K562 (cell line): ENCODE results near the gene RINL. TPM values are rescaled to one million over a fixed set of nuclear protein-coding genes. Genes with fewer than 3 reads are reported as not detected.

Experiments used
- CBFB ChIP-seq: sonication (generic); formaldehyde crosslinking; IDR thresholded peaks from 2 replicates; pipeline ENCODE4 v1.4.0; 2020; ENCODE audit warnings: mild to moderate bottlenecking, missing genetic modification reagents
- E2F4 ChIP-seq: sonication (generic); formaldehyde crosslinking; IDR thresholded peaks from 2 replicates; pipeline ENCODE4 v1.8.0; 2022; ENCODE audit warnings: mild to moderate bottlenecking, low read depth, missing genetic modification reagents
- HDAC6 ChIP-seq: IDR thresholded peaks from 2 replicates; pipeline ENCODE4 v1.6.1; 2012; ENCODE audit warnings: low read depth, mild to moderate bottlenecking, control low read depth, inconsistent platforms, low read length, moderate library complexity
- JUNB ChIP-seq: fragments of 450-650 bp; formaldehyde crosslinking; conservative IDR thresholded peaks from 2 replicates; pipeline ENCODE4 v1.4.0; 2020; ENCODE audit warnings: mild to moderate bottlenecking
- MIER1 ChIP-seq: fragments of 450-650 bp; IDR thresholded peaks from 2 replicates; pipeline ENCODE4 v1.6.1; 2016; ENCODE audit warnings: antibody characterized with exemption, mild to moderate bottlenecking, low read depth
- NCOR1 ChIP-seq: fragments of 450-650 bp; IDR thresholded peaks from 2 replicates; pipeline ENCODE4 v1.6.1; 2016; ENCODE audit warnings: mild to moderate bottlenecking, moderate library complexity
- NR3C1 ChIP-seq: sonication (generic); formaldehyde crosslinking; IDR thresholded peaks from 2 replicates; pipeline ENCODE4 v1.8.1; 2022; ENCODE audit warnings: missing genetic modification reagents
- RBM15 ChIP-seq: fragments of 200-400 bp; formaldehyde crosslinking; IDR thresholded peaks from 2 replicates; pipeline ENCODE4 v1.6.1; 2018; ENCODE audit warnings: mild to moderate bottlenecking, low read length, moderate library complexity; ENCODE audit not compliant: insufficient read depth
- RBM25 ChIP-seq: fragments of 200-400 bp; formaldehyde crosslinking; IDR thresholded peaks from 2 replicates; pipeline ENCODE4 v1.6.1; 2018; ENCODE audit warnings: low read length, low read depth, moderate library complexity; ENCODE audit not compliant: severe bottlenecking
- REST ChIP-seq, 2 experiments: fragments of 450-650 bp; formaldehyde crosslinking in 1 of 2; IDR thresholded peaks; 2 replicates each; pipeline versions ENCODE4 v1.4.0 to v1.6.1; 2014 to 2020; ENCODE audit warnings: mild to moderate bottlenecking in 2 of 2, borderline replicate concordance in 1 of 2, low read depth in 1 of 2
- SIX5 ChIP-seq, 2 experiments: IDR thresholded peaks; 2 replicates each; pipeline ENCODE4 v1.6.1; 2011; ENCODE audit warnings: low read length in 2 of 2, borderline replicate concordance in 1 of 2, low read depth in 1 of 2, mild to moderate bottlenecking in 1 of 2, moderate library complexity in 1 of 2; ENCODE audit not compliant: insufficient read depth in 1 of 2
- ZFP36 ChIP-seq: fragments of 150-350 bp; IDR thresholded peaks from 2 replicates; pipeline ENCODE4 v1.6.1; 2018; ENCODE audit warnings: low read length, low read depth; ENCODE audit not compliant: partially characterized antibody
- ZNF589 ChIP-seq: fragments of 200-800 bp; sonication (Bioruptor generic); IDR thresholded peaks from 2 replicates; pipeline ENCODE4 v1.6.1; 2016; ENCODE audit warnings: low read depth, missing genetic modification characterization, missing compliant biosample characterization
- ZNF707 ChIP-seq: fragments of 250-450 bp; sonication (Bioruptor Pico); conservative IDR thresholded peaks from 2 replicates; pipeline ENCODE4 v1.8.0; 2022; ENCODE audit warnings: inconsistent platforms, mild to moderate bottlenecking, moderate library complexity
- polyA plus RNA-seq, 8 experiments: library from polyadenylated mRNA; depleted of rRNA in 4 of 8; stranded (reverse) in 5 of 8; unstranded in 3 of 8; fragments of >200 nt; fragmentation: Nextera tagmentation in 2 of 8; fragmentation: Illumina TruSeq in 1 of 8; extraction: Ambion mirVana in 2 of 8; extraction: Trizol in 1 of 8; gene quantifications; 2 replicates each; pipeline versions ENCODE4 v1.2.1 to v1.2.3, GENCODE V29; 2011 to 2014; ENCODE audit warnings: inconsistent platforms in 1 of 8, missing spikeins in 1 of 8
- total RNA-seq, 7 experiments: library from RNA; depleted of rRNA in 6 of 7; stranded (reverse); fragments of >200 nt in 6 of 7; fragmentation: Illumina TruSeq in 2 of 7; extraction: Trizol in 2 of 7; gene quantifications; 2 replicates each; pipeline versions ENCODE4 v1.2.1 to v1.2.3, GENCODE V29; 2011 to 2021; ENCODE audit warnings: low replicate concordance in 1 of 7
- TF ChIP-seq, protein P1 (sequence below): fragments of 450-650 bp; formaldehyde crosslinking; IDR thresholded peaks from 2 replicates; pipeline ENCODE4 v1.4.0; 2020; ENCODE audit warnings: mild to moderate bottlenecking, moderate library complexity

RINL gene
- total and polyA plus RNA-seq, 9 of the 15 experiments (the other 6 are each of a cell fraction or from before 2014, with no cell fraction given), result 0.82 to 10.9 (median 4.9) TPM

DNA sequence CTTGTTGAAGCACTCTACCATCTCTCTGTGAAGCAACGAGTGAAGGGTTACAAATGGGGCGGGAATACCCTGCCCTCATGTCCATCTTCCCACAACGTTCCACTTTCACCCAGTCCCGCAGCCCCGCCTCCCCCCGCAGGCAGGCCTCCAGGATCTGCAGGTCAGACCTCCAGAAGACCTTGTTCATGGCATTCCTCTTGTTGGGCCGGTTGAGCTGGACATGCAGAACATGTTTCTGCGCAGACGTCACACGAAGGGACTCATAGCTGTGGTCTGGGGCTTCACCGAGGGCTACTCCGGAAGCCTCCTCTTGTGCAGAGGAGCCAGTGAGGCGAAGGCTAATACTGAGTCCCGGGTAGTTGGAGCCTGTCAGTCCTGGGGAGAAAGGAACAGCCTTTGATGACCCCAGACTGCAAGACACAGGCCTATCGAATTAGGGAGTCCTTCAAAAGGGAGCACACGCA, 46.9 kb downstream of the RINL start (continued):
- TF ChIP-seq REST (IDR thresholded peaks at IDR 0.05; ENCODE audit: borderline replicate concordance) (no peak), REST (CRISPR knock-in tag; IDR thresholded peaks at IDR 0.05; ENCODE audit: low read depth) (0 out of 2 replicates have a peak, but pooled peaks have one; percentile 38), JUNB (CRISPR knock-in tag) (no peak), MIER1 (no peak), RBM15 (no peak), NR3C1 (CRISPR knock-in tag) (no peak), HDAC6 (no peak), CBFB (CRISPR knock-in tag) (no peak), ZNF589 (no peak), ZFP36 (peak; percentile 99), NCOR1 (no peak), ZNF707 (no peak), RBM25 (no peak), E2F4 (CRISPR knock-in tag) (no peak), SIX5 (IDR thresholded peaks at IDR 0.05; ENCODE audit: borderline replicate concordance in 1 of 2, insufficient read depth in 1 of 2, low read depth in 1 of 2, low read length in 2 of 2) (no peak)
- TF ChIP-seq, protein P1, sequence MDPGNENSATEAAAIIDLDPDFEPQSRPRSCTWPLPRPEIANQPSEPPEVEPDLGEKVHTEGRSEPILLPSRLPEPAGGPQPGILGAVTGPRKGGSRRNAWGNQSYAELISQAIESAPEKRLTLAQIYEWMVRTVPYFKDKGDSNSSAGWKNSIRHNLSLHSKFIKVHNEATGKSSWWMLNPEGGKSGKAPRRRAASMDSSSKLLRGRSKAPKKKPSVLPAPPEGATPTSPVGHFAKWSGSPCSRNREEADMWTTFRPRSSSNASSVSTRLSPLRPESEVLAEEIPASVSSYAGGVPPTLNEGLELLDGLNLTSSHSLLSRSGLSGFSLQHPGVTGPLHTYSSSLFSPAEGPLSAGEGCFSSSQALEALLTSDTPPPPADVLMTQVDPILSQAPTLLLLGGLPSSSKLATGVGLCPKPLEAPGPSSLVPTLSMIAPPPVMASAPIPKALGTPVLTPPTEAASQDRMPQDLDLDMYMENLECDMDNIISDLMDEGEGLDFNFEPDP (CRISPR knock-in tag), result no peak
